ENCODE results near the gene ACTRT2.

Gene ACTRT2

GRCh38 chr1:3021233-3021671 lies at the start of gene ACTRT2:
Gene ACTRT2 (plus strand): TSS chr1:3021467. CDS start chr1:3021687, 220 bp downstream.
- DNase-seq (ENCODE audit: low read depth): no peak

GRCh38 chr1:2971609-2972008 lies 49.7 kb upstream of the ACTRT2 start:
- no peak for DNase-seq (ENCODE audit: low read depth)

- DNase-seq (ENCODE audit: low read depth): no peak
Measured at GRCh38 chr1:2972011-2972878, 49.0 kb upstream of the ACTRT2 start.

- no peak for DNase-seq (ENCODE audit: low read depth)
Measured at GRCh38 chr1:2972879-2973575, 48.2 kb upstream of the ACTRT2 start.

DNA sequence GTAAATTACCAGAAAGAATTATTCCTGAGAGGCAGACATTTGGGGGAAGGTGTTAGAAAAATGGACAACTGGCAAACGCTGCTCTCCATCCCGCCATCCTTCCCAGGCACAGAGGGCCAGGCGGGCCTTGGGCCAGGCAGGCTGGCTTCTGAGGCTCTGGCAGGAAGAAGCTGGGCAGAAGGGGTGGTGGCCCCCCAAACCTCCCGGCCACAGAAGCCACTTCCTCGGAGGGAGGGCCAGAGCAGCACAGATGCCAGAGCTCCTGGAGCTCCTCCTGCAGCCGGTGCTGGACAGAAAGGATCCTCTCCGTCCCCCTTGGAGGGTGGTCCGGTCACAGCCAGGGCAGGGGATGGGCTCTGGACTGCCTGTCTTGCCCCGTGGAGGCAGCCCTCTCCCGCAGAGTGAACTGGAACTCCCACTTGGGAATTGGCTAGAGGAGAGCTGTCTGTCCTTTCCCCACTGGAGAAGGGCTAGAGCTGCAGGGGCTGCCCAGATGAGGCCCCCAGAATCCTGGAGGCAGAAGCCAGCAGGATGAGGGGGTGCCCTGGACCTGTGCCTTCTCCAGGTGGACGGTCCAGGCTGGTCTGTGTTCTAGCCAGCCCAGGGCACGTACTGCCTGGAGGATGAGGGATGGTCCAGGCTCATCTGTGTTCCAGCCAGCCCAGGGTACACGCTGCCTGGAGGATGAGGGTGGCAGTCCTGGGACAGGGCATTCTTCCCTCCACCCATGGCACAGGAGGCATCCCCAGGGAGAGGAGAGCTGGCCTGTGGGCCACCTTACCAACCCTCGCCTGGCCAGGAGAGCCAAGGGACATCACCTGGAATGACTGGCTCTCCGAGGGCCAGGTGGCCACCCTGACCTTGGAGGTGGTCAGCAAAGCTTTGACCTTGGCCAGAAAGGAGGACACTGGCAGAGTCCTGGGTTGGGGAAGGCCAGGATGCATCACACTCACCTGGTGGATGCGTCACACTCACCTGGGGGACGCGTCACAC lies 47.4 kb upstream of the ACTRT2 start:
- DNase-seq (ENCODE audit: low read depth): no peak

DNA sequence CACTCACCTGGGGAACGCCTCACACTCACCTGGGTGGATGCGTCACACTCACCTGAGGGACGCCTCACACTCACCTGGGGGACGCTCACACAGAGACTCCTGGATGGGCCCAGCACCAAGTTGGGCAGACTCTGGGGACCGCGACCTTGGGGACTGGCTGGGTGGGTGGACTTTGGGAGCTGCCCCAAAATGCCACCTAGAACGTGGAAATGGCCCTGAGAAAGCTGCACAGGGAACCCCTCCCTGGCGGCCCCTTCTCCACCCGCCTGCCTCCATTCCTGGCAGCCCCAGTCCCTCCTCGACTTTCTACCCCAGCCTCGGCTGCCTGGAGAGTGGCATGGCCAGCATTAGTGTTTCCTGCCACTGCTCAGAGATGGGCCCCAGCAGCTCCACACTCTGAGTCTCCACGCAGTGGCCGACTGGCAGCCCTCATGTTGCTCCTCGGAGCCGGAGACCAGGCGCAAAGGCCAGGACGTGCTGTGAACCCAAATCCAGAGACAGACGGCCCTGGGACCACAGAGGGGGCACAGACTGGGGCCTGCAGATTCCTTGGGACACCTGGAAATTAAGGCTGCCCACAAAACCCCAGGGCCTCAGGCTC lies 46.5 kb upstream of the ACTRT2 start:
- DNase-seq (ENCODE audit: low read depth): no peak

- no peak for DNase-seq (ENCODE audit: low read depth)
Measured at GRCh38 chr1:2975466-2976179, 45.6 kb upstream of the ACTRT2 start.

DNA sequence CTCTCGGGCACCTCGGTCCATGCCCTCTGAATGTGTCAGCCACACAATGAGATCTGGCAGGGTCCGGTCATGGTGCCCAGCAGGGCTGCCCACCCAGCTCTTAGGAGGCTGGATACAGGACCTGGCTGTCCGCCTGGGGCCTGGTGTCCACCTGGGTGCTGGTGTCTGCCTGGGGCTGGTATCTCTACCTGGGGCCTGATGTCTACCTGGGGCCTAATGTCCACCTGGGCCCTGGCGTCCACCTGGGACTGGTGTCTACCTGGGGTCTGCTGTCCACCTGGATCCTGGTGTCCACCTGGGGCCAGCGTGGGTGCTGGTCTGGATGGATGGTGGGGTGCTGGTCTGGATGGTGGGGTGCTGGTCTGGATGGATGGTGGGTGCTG lies 45.1 kb upstream of the ACTRT2 start:
- DNase-seq (ENCODE audit: low read depth): no peak

GRCh38 chr1:2977886-2978611 lies 43.2 kb upstream of the ACTRT2 start:
- DNase-seq (ENCODE audit: low read depth): no peak

DNA sequence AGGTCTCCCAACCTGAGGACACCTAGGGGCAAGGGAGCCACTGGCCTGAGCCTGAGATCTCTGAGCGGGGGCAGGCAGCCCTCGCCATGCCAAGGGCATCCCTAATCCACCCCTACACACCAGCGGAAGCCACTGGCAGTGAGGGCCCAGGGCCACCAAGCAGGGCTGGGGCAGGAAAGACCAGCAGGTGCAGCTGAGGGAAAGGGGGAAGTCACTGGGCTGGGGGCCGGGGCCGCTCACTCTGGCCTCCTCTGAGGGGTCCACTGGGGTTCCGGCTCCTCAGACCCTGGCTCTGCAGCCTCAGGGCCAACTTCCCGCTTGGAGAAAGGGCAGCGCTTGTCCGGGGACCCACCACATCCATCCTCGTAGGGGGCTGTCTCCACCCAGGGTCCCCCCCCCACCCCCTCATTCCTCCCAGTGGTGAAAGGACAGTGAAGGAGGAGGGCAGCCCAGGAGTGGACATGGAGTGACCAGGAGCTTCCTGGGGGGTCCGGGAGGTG lies 42.5 kb upstream of the ACTRT2 start:
- DNase-seq (ENCODE audit: low read depth): no peak

DNA sequence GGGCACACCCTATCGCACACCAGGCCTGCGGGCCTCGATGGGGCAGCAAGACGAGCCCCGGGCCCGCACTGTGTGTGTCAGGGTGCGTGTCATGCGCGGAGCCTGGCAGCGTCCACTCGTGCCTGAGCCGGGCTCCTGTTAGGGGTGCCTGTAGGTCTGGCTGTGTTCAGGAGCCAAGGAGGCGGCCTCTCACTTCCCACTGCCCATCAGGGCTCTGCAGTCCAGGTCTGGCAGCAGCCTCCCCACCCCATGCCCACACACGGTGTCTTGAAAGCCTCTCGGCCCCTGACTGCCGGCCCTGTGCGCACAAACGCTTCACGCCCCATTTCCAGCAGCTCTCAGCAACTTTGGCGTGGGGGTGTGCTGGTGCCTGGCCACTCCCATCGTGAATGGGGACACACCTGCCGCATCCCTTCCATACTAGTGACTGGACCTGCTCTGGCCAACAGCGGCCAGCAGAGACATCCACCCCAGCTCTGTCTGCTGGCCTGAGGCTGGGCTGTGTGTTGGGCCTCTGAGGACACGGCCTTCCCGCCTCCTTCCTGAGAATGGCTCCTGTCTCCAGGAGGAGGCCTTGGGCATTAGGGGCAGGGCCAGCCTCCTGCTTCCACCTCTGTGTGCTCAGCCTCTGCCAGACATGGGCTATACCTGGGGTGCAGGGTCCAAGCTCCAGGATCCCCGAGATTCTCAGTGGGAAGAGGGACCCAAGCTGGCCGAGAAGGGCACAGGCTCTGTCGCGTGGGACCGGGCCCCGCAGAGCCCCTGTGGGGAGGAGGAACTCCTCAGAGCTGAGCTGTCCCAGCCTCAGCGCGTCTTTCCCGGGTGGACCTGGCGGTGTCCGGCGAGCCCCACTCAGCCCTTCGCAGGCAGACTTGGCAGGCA lies 41.8 kb upstream of the ACTRT2 start:
- no peak for DNase-seq (ENCODE audit: low read depth)

GRCh38 chr1:2980073-2980791 lies 41.0 kb upstream of the ACTRT2 start:
- no peak for DNase-seq (ENCODE audit: low read depth)

DNA sequence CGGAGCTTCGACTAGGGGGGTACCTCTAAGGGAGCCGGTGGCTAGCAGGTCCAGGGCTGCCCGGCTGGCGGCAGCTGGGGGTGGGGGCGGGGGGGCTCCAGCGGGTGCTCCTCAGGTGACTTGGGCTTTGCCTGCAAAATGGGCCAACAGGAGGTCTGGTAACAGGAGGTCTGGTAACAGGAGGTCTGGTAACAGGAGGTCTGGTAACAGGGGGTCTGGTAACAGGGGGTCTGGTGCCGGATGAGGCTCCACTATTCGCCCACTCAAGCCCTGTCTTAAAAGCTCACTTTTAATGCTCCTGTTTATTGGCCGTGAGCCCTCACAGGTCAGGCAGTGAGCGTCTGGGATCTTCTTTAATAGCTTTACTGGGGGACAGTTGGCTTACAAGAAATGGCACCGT lies 40.4 kb upstream of the ACTRT2 start:
- no peak for DNase-seq (ENCODE audit: low read depth)

GRCh38 chr1:2981388-2981787 lies 39.9 kb upstream of the ACTRT2 start:
- no peak for DNase-seq (ENCODE audit: low read depth)

DNA sequence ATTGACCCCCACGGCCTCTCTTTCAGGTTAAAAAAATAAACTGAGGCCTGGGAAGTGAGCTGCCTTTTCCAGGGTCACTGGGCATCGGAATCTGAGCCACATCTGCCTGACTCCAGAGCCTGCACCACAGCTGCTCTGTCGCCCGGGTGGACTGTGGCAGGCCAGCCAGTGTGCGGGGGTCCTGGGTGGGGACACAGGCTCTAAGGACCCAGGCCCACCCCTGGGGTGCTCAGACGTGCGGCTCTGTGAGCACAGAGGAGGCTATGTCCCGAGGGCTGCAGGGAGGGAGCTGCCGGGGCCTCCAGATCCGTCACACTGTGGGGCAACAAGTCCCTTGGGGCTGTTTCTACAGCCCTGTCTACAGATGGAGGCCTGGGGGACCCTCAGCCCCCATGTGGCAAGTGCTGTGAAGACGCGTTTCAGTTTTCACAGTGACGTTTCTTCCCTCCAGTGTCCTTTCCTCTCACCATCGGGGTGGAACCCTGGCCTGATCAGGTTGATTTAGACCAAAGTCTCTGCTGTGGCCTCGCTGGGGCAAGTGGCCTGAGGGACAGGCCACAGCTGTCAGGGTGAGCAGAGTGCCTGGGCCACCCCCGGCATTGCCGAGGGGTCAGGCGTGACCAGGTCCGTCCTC lies 39.2 kb upstream of the ACTRT2 start:
- no peak for DNase-seq (ENCODE audit: low read depth)

DNA sequence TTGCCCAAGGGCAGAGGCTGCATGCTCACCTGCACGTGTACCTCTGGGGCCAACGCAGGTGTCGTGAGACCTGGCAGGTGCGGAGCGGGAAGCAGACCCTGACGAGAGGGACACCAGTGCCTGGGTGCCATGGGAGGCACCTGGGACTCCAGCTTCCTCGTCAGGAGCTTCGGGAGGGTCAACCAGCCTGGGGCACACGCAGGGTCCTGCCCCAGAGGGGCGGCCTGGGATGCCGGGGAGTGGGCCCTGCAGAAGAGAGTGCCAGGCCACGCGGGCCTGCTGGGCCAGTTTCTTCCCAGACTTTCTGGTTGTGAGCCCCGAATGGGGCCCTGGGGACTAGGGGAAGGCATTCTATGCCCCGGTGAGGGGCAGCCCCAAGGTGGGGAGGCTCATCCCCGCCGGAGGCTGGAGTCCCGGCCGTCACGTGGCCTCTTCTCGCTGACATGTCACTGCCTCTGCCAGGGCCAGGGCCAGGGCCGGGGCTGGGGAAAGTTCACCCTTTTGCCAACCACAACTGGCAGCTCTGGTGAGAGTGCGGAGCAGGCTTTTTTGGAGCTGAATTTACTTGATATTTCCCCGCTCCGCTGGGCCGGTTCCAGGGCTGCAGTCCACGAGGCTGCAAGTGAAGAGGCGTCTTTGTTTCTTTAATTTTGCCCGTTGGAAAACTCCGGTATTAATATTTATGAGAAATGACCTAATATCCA lies 38.5 kb upstream of the ACTRT2 start:
- no peak for DNase-seq (ENCODE audit: low read depth)

- no peak for DNase-seq (ENCODE audit: low read depth)
Measured at GRCh38 chr1:2983319-2983705, 38.0 kb upstream of the ACTRT2 start.

All from stimulated activated CD8-positive, alpha-beta memory T cell treated with anti-CD3 and anti-CD28 coated beads, Interleukin-12 subunit alpha, Interleukin-12 subunit beta, amount 100 ng/mL, for 1 hour (primary cell).